NCI-H2107 (cell line): ENCODE data around the gene BTBD16.

ENCODE experiments used
- DNase-seq: peaks from one replicate; lab custom pipeline; 2025; lab: John Stamatoyannopoulos, UW

Gene BTBD16

DNA sequence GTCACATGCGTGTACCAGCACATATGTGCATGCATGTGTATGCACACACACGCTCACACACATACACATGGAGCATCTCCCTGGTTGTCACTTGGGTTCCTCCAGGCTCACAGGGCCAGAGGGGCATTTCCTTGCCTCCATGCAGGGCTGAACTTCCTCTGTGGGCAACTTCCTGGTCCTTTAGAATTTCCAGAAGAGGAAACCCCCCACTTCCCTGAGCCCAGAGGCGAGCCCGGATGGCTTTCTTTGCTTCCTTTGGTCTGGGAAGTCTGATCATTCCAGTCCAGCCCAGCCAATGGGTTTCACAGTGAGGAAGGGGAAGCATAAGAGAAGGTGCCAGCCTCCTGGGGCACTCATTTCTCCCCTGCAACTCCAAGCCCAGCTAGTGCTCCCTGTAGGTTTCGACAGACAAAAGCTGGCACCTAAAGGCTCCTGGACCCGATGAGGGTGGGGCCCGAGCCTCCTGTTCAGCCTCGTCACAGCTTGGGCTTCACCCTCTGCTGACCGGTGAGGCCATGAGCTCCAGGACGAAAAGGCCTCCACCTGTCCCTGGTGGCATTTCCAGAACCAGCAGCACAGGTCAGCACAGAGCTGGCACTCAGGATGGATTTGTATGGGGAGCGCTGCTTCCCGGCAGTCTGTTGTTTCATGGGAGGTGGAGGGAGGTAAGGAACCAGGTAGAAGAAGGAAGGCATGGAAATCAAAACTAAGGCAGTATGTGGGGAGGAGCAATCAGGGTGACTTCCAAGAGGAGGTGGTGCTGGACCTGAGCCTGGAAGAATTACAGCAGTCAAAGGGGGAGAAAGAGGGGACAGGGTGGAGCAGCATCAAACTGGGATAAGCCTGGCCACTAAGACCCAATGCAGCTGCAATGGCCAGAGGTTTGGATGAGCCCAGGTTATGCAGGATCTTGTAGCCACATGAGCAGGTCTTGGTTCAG lies 23.7 kb downstream of the BTBD16 start:
- no peak for DNase-seq

DNA sequence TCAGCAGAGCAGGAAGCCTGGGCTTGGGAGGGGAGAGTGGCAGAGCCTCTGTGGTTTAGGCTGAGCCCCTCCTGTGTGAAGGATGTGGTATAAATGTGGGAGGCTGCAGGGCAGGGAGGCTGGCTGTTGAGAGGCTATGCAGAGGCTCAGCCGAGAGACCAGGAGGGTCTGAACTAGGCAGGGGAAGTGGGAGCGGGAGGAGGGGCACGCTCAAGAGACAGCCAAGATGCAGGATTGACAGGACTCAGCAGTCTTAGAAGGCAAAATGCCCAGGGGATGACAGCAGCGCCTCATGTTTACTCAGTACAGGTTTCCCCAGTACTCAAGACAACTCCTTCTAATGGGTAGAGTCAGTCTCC lies 24.3 kb downstream of the BTBD16 start:
- DNase-seq, result no peak

DNA sequence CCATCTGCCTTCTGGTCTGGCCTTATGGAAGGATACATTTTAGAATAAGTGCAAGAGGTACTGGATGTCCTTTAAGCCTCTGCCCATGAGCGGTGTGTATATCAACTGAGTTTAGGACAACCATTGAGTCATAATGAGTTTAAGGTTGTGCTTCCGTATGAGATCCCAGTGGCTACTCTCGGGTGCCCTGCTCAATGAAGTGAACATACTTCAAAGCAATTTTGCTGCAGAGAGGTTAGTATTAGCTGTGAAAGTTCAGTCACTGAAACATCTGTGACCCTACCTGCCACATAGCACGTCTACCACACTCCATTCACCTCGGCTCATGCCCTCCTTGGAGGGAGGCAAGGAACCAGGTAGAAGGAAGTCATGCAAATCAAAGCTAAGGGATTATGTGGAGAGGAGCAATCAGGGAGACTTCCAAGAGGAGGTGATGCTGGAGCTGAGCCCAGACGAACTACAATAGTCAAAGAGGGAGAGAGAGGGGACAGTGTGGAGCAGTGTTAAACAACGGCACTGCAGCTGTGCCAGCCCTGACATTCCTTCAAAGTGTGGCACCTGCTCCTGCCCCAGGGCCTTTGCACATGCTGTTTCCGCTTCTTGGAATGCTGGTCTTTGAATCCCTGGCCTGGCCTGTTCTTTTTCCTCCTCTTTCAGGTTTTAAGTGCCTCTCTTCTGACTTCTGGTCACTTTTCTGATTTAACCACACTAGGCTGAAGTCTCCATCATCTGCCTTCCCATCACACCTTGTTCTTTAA lies 25.4 kb downstream of the BTBD16 start:
- no peak for DNase-seq

DNA sequence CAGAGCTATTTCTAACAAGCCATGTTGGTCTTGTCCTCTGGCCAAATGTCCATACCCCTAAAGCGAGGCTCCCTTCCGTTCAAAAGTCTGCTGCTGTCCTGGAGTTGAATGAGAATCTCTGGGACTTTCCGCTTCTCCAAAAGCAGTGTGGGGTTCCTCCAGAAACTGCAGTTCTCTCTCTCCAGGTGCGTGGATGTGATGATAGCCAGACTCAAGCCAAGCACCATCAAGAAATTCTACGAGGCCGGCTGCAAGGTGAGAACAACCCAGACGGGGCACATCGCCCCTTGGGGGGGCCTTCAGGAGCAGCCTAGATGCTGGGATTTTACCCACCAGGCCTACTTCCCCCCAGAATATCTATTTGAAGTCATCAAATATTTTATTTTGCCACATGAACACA lies 26.5 kb downstream of the BTBD16 start:
- no peak for DNase-seq

DNA sequence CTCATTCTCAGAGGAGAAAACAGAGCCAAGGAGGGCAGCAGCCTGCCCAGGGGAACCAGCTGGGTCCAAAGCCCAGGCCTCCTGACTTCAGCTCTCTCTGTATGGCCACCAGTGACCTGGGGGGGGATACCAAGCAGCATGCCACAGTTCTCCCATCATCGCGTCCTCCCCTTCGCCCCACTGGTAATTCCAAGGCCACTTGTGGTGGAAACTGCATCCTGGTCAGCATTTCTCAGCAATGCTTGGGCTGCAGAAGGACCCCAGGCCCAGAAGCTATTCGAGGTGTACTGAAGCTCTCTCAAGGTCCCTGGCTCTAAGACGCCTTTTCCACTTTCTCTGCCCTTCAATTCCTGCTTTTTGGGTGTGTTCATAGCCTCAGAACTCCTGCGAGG lies 27.1 kb downstream of the BTBD16 start:
- DNase-seq, result no peak

DNA sequence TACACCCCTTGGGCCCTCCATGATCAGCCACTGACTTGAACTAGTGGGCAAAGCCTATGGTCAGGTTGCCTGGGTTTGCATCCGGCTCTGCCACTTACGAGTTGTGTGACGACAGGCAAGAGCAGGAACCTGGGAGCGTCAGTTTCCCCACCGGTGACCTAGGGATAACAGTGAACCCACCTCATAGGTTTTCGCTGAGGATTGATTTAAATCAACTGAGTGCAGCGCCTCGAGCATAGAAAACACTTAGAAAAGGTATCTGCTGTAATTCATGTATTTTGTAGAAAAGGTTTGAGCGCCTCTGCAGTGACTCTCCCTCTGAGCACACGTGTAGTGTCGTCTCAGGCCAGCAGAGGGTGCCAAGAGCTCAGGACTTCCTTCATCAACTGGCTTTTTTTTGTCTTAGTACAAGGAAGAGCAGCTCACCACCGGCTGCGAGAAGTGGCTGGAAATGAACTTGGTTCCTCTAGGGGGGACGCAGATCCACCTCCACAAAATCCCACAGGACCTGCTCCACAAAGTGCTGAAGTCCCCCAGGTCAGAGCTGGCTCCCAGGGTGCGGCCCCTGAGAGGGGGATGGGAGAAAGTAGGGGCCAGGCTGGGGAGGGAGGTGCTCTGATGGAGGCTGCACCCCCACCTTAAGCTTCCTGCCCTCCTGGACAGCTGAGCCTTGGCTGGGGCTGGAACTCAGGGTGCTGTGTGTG lies 27.7 kb downstream of the BTBD16 start:
- no peak for DNase-seq

DNA sequence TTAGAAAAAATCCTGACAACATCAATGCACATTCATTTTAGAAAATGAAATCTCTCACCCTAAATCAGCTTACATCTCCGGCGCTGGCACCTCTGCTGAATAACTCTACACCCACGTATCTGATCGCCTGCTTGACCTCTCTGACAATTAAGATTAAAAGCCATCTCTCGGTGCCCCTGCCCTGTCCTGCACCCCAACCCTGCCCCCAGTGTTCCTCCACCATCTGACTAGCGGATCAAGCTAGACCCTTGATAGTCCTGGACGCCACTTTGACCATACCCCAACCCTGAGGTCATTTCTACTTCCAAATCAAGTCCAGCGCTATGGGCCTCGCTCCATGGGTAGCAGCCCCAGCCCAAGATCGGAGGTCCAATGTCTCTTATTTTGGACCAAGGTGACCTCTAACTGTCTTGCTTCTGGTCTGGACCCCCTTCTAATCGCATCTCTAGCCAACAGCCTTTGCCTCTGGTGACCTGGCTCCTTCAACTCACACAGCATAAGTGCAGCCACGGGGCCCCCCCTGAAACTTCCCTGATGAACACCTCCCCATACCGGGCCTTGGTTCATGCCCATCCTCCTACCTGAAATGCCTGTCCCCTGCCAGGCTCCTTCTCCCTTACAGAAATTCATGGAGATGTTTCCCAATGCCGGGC lies 28.5 kb downstream of the BTBD16 start:
- DNase-seq, result no peak

DNA sequence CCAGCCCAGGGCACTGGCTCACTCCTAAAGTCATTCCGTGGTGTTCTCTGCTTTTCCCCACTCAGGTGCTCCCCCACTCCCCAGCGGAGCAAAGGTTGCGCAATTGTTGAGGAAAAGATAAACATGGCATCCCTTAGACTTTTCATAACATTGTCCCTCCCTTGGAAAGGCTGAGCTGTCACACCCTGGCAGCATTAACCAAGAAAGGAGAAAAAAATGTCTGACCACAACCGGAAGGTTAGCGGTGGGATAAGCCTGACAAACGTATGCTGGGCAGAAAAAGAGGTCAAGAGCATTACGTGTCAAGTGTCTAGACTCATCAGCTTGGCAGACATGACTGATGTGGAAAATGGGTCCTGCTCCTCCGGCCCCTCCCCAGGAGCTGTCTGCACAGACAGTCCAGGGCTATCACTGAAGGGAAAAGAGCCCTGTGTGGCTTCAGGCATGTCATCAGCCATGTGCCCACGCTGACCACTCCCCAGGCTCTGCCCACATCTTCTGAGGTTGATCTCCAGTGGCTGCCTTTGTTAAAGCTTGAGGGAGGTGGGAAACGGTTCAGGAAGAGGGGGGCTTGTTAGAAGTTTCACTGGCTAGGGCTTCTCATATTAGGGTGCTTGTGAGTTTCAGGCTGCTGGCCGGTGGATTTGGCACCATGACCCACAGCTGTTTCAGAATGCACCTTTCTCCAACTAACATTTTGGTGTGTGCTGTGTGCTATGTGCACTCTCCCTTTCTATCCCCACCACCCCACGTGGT lies 30.1 kb downstream of the BTBD16 start:
- DNase-seq, result no peak

DNA sequence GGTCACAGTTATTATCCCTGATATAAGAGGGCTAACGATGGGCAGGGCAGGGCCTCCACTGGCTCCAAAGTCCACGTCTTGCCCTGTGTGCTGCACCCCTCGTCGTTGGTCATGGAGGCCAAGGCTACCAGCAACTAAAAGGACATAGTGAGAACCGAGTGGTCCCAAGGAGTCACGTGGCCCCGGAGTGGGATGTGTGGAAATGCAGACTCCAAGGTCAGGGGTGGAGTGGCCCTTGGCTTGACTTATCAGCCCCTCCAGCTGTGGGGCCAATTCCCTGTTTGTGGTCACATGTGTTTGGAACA lies 30.7 kb downstream of the BTBD16 start:
- DNase-seq, result no peak

DNA sequence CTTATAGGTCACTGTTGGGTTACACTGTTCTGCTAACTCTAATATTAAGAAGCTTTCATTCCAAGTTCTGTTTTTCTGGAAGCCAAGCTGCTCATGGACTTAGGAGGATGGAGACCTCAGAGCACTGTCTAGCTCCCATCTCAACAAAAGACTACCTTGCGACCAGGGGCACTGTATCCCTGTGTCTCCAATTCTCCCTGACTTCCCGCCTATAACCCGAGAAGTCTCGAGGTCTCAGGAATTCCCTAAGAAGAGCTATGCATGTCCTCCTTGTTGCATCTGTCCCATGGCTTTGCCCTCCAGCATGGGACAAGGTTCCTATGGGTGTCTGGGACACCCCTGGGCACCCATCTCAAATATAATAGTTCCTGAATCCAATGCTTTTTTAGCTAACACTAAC lies 31.2 kb downstream of the BTBD16 start:
- no peak for DNase-seq

DNA sequence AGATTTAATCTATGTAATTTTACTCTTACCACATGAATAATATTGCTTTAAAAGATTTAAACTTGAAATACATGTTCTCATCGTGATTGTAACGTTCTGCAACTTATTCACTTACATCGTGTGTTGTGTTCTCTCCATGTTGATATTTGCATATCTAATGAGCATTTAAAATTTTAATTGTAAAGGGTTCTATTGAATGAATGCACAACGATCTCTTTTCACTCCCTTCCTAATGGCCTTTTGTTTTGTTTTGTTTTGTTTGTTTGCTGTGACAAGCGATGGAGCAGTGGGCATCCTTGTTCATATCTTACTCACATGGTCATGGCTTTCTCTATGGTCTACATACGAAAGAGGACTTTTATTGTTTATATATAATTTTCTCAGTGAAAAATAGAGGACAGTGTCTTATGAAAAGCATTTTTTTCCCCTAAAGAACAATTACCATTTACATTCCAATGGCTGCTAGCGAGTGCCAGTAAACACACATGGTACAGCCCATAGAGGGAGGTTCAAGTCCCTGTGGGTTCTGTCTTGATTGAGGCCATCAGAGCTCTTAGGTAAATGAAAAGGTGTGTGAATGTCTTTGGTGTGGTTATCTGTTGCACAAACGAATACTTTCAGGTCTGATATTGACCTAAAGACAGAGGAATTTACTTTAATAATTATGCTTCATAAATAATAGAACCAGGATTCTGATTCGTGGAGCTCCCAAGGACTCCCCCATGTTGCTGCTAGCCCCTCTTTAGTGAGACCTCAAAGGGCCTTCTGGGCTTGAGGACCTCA lies 32.4 kb downstream of the BTBD16 start:
- DNase-seq, result no peak

DNA sequence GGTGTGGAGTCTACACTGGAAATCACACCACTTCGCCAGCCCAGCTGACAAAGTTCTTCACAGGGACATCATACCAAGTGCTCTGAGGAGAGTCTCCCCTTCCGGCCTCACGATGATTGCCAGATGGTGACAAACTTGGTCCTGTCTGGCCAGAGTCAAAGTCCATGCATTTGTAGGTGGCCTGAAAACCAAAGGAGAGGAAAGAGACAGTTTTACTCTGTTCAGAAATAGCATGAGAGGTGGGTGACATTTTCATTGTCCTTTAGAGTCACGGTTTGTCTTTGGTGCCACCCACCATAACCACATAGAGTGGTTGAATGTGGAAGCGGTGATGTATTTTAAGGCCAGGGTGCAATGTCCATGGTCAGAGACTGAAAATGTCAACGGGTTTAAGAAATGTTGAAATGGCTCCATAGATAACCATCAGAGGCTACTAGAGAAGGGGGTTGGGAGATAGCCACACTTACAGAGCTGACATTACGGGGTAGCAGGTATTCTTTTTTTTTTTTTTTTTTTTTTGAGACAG lies 33.0 kb downstream of the BTBD16 start:
- no peak for DNase-seq

DNA sequence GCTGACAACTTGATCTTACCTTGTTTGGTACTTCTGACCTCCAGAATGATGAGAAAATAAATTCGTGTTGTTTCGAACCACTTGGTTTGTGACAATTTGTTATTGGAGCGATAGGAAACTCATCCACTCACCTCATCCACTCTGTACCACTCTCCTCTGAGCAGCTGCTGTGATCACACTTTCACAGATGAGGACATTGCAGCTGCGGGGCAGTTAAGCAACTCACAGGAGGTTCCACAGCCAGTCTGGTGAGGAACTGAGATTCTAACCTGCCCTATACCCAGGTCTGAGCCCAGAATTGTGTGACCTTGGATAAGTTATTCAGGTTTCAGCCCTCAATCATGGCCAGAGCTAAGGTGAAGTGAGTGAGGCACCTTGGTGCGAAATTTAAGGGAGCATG lies 35.2 kb downstream of the BTBD16 start:
- DNase-seq, result no peak

DNA sequence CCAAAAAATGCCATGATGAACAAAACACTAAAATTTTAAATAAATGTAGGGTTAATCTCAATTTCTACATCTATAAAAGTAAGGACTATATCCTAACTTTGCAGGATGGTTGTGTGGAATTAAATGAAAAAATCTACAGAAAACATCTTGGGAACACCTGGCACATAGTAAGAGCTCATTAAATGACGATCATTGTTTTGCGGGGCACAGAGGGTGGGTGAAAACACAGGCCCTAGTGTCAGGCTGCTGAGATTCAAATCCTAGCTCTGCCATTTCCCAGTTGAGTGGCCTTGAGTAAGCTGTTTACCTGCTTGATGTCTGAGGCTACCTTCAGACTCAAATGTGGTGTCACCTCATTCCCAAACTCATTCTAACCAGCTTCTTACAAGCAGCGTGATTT lies 35.6 kb downstream of the BTBD16 start:
- DNase-seq, result no peak

DNA sequence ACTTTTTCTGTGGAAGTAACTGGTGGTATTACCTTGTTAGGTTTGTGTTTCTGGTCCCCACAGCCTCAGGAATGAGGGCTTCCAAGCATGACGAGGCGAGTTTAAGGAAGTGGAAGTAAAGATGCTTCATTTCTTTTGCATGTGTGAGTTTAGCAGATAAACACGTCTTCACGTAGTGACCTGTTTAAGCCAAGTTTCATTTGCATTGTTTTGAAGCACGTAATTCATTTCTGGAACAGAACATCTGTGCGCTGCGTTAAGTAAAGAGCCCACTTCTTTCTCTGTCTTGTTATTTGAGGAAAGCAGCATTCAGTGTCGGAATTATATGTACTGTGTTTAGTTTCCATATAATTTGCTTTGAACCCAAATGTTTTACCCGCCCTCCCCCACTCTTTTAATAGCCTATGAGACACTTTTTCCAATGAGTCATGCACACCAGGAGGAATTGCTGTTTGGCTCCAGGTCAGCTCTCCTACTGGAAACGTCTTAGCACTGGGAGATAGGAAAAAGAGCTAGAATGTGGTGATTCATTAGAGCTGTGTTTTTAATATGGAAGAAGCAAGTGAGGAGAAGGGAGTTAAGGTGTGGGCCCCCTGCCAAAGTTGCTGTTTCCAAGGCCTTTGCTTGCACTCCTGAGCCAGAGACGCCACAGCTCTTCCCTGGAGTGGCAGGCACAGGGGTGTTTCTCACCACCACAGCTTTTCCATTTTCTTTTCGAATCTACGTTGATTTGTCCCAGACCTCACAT lies 36.7 kb downstream of the BTBD16 start:
- no peak for DNase-seq

DNA sequence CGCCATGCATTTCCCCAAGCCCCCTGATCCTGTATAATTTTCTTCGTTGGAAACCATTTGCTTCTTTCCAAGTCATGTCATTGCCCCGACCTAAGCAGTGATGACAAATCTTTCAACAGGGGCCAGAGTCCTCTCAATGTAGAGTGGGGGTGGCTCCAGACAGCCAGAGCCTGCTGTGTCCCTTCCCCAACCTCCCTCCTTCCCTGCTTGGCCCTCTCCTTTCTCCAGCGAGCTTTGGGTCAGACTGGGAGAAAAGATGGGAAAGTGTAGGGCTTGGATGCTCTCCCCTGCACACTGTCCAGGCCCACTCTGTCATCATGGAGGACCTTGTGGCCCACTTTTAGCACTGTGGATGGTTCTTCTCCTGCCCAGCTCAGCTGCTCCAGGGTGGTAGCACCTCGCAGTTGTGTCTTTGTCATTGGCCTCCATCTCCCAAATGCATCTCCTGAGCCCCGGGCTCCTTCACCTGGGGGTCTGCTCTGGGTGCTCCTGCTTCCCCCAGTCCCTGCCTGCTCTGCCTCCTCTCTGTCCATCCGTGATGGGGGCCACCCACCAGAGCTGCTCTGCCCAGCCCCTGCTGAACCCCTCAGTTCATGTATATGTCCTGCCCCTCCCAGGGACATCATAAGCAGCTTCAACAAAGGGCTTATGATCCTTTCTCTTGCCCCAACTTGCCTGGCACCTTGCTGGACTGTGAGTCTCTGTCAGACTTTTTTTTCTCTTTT lies 37.5 kb downstream of the BTBD16 start:
- DNase-seq, result no peak

DNA sequence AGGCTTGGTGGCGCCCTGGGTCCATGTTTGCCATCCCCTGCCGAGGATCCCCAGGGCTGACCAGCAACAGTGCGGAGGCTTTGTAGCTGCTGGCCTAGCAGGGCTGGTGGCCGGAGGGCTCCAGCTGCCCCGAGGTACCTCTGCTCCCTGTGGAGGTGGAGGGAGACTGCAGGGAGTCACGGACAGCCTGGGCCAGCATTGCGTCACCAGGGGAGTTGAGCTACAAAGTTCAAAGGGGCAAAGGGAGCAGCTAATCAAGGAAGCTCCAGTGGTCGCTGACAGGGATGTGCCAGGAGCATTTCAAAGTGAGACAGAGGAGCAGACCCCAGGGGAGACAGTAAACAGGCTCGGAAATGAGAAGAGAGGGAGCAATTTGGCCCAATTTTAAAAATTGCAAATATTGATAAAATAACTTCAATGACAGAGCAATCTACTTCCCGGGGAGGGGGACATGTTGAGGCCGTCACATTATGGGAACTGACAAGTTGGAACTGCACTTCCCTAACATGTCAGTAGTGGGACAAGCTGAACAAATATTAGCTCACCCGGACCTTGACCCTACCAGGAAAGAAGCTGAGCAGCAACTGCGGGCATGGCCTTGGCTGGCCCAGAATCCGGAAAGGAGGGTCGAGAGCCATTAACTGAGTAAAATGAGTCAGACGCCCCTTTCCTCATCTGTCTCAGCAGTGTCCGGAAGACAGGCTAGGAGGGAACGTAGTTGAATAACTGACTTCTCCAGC lies 39.4 kb downstream of the BTBD16 start:
- no peak for DNase-seq

DNA sequence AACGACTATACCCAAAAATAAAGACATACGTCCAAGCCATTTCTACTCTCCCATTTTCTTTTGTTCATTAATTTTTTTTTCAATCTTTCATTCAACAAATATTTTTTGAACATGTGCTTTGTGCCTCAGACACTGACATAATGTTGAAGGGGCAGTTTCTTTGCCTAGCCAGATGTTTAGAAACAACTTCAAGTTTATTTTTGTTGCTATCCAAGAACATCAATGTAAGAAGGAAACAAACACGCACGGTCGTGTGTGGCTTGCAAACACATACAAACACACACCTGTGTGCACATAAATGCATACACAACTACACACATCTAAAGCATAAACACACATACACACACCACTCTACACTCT lies 39.9 kb downstream of the BTBD16 start:
- no peak for DNase-seq

DNA sequence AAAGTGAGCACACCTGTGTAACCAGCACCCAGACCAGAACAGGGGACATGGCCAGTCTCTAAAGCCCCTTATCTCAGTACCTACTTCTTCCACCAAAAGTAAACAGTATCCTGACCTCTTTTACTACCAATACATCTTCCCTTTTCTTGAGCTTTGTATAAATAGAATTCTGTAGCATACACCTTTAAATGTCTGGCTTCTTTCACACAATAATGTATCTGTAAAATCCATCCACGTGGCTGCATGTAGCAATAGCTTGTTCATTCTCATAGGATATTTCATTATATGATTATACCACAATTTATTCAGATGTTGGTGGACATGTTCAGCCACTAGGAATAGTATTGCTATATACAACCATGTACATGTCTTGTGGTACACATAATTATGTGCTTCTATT lies 40.6 kb downstream of the BTBD16 start:
- no peak for DNase-seq
